ENCODE results near the gene PARP1.
"Not testable (repeated sequence)": the region's sequence is repeated elsewhere in the genome, so short reads cannot be mapped to it uniquely, and the experiment has no call there.

The PARP1 gene

DNA sequence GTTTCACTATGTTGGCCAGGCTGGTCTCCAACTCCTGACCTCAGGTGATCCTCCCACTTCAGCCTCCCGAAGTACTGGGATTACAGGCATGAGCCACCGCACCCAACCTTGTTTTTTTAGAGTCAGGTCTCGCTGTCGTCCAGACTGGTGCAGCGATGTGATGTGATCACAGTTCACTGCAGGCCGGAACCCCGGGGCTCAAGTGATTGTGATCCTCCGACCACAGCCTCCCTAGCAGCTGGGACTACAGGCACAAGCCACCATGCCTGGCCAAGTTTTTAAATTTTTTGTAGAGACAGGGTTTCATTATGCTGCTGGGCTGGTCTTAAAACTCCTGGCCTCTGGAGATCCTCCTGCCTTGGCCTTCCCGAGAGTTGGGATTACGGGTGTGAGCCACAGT is 52.9 kb downstream of the PARP1 start:
- Histone ChIP-seq H3K9me3 (ENCODE audit: low read length) (no peaks in the 10 kb centered on the region), H3K4me3 (ENCODE audit: low read depth in 1 of 2, low read length in 2 of 2) (no peak overlapping the region), H3K36me3 (ENCODE audit: insufficient read depth, low read length) (peaks cover 23% of the 10 kb centered on the region), H3K4me1 (ENCODE audit: insufficient read depth, low read length) (peaks cover 21% of the 10 kb centered on the region), H3K27me3 (ENCODE audit: control insufficient read depth in 1 of 2, insufficient read depth in 2 of 2, low read length in 2 of 2) (no peaks in the 10 kb centered on the region), H3K27ac (ENCODE audit: low read depth, low read length) (no peak overlapping the region), H3K9ac (ENCODE audit: low read length) (no peak overlapping the region)

DNA sequence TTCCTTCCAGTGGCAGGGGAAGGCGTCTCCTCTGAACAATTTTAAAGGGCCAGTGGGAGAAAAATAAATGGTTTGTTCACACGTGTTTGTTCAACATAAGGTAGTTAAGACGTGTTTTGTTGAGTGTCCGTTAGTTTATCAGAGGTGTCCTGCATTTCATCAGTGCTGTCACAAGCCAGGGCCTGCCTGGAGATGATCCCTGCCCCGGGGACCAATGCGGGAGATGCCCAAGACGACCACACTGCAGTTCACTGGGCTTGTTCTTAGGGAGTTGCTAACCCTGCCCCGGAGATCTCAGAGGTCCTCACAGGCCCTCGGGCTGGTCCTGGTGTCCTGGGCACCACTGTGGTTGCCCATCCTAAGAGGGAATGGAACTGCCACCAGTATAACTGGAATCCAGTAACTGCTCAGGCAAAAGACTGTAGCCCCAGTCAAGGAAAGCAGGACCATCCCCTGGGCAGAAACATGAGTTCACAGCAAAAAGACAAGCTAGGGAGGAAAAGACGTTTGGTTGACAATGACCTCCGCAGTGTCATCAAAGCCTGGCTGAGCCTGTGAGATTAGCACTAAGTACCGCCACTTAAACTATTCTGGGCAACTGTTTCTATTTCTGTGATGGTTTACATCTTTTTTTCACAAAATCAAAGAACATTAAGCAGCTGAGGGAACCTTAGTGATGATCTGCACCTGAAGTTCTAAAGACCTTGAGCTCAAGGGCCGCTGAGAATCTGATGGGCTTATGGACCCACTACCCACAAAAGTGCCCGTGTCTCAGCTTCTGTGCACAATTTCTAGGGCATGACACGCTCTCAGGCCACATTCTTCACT is 54.0 kb downstream of the PARP1 start:
- no peak overlapping the region for H3K4me3 ChIP-seq (ENCODE audit: low read depth in 1 of 2, low read length in 2 of 2)
- no peaks in the 10 kb centered on the region for H3K9me3 ChIP-seq (ENCODE audit: low read length)
- H3K4me1 ChIP-seq (ENCODE audit: insufficient read depth, low read length), result peaks cover 25% of the 10 kb centered on the region
- H3K27ac ChIP-seq (ENCODE audit: low read depth, low read length), result no peak overlapping the region
- H3K9ac ChIP-seq (ENCODE audit: low read length), result no peak overlapping the region
- no peaks in the 10 kb centered on the region for H3K27me3 ChIP-seq (ENCODE audit: control insufficient read depth in 1 of 2, insufficient read depth in 2 of 2, low read length in 2 of 2)
- peaks cover 16% of the 10 kb centered on the region for H3K36me3 ChIP-seq (ENCODE audit: insufficient read depth, low read length)

DNA sequence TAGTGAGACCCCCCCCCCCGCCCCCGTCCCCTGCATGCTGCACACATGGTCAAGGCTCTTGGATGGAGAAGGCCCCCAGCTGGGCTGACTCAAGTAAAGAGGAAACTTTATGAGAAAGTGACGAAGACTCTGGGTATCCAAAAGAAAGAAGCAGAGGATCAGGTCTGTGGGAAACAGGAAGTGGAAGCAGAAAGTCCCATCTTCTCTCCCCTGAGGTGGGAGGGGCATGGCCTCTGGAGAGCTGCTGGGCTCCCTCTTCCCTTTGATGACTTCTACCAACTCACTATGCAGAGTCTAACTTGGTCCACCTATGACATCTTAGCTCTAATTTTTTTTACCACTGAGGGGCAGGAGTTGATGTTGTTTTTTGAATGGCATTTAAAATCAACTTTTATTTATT is 56.2 kb downstream of the PARP1 start:
- Histone ChIP-seq H3K9me3 (ENCODE audit: low read length) (no peaks in the 10 kb centered on the region), H3K36me3 (ENCODE audit: insufficient read depth, low read length) (no peaks in the 10 kb centered on the region), H3K27ac (ENCODE audit: low read depth, low read length) (no peak overlapping the region), H3K9ac (ENCODE audit: low read length) (no peak overlapping the region), H3K27me3 (ENCODE audit: control insufficient read depth in 1 of 2, insufficient read depth in 2 of 2, low read length in 2 of 2) (no peaks in the 10 kb centered on the region), H3K4me1 (ENCODE audit: insufficient read depth, low read length) (peaks cover 24% of the 10 kb centered on the region), H3K4me3 (ENCODE audit: low read depth in 1 of 2, low read length in 2 of 2) (no peak overlapping the region)

DNA sequence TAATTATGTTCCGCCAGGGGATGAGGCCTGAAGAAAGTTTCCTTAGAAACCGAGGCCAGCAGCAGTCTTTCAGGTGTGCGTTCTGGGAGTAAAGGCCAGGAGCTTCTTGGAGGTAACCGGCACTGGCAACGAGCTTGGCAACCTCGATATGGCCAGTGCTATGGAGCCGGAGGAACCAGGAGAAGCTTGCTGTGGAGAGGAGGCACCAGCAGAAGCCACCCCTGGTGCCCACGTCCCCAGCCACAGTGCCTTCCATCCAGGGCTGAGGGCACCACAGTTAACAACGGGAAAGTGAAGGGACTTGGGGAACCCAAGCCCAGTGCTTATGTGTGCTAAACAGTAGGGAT is 57.4 kb downstream of the PARP1 start:
- Histone ChIP-seq H3K36me3 (ENCODE audit: insufficient read depth, low read length) (no peaks in the 10 kb centered on the region), H3K4me3 (ENCODE audit: low read depth in 1 of 2, low read length in 2 of 2) (no peak overlapping the region), H3K27ac (ENCODE audit: low read depth, low read length) (no peak overlapping the region), H3K4me1 (ENCODE audit: insufficient read depth, low read length) (peaks cover 13% of the 10 kb centered on the region), H3K9me3 (ENCODE audit: low read length) (no peaks in the 10 kb centered on the region), H3K9ac (ENCODE audit: low read length) (no peak overlapping the region), H3K27me3 (ENCODE audit: control insufficient read depth in 1 of 2, insufficient read depth in 2 of 2, low read length in 2 of 2) (no peaks in the 10 kb centered on the region)

DNA sequence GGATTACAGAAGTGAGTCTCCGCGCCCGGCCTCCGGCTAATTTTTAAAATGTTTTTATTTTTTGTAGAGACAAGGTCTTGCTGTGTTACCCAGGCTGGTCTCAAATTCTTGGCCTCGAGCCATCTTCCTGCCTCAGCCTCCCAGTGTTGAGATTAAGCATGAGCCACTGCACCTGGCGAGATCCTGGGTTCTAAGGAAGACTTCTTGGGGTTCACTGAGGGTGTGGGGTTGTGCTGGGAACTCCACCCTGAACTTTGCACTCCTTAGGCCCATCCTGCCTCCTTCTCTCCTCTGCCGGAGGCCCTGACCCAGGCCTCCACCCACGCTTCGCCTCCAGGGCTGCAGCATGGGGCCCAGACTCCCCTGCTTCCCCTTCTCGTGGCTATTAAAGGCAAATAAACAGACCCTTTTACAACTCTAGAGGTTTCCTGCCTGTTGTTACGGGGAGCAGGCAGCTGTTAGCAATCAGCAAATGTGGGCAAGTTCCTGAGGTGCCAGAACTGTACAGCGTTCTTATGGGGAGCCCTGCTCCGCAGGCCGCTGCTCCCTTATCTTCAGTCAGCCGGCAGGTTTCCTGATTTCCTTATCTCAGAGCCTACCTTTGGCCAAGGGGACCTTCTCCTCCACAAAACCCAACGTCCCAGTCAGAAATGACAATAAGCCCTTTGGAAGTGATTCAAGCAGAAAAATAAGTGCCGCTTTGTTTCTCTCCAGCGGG is 57.9 kb downstream of the PARP1 start:
- no peak overlapping the region for H3K4me3 ChIP-seq (ENCODE audit: low read depth in 1 of 2, low read length in 2 of 2)
- no peak overlapping the region for H3K9ac ChIP-seq (ENCODE audit: low read length)
- no peaks in the 10 kb centered on the region for H3K9me3 ChIP-seq (ENCODE audit: low read length)
- H3K4me1 ChIP-seq (ENCODE audit: insufficient read depth, low read length), result peaks cover 13% of the 10 kb centered on the region
- H3K36me3 ChIP-seq (ENCODE audit: insufficient read depth, low read length), result no peaks in the 10 kb centered on the region
- no peaks in the 10 kb centered on the region for H3K27me3 ChIP-seq (ENCODE audit: control insufficient read depth in 1 of 2, insufficient read depth in 2 of 2, low read length in 2 of 2)
- H3K27ac ChIP-seq (ENCODE audit: low read depth, low read length), result no peak overlapping the region

DNA sequence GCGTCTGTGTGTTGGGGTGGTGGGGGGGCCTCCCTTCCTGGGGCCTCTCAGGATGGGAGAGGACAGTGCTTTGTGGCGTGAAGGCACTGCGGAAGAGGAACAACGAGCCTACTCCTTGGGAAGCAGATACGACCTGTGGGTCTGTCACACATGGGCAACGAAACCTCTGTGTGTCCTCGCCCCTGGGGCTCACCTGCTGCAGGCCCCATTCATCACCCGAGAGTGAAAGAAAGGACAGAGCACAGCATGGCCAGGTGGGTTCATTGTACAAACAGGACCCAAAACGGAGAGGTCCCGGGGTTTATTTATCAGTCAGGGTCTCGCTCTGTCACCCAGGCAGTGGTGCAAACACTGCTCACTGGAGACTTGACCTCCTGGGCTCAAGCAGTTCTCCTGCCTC is 58.8 kb downstream of the PARP1 start:
- H3K4me3 ChIP-seq (ENCODE audit: low read depth in 1 of 2, low read length in 2 of 2), result no peak overlapping the region
- H3K36me3 ChIP-seq (ENCODE audit: insufficient read depth, low read length), result no peaks in the 10 kb centered on the region
- H3K9me3 ChIP-seq (ENCODE audit: low read length), result no peaks in the 10 kb centered on the region
- peaks cover 13% of the 10 kb centered on the region for H3K4me1 ChIP-seq (ENCODE audit: insufficient read depth, low read length)
- no peak overlapping the region for H3K27ac ChIP-seq (ENCODE audit: low read depth, low read length)
- no peaks in the 10 kb centered on the region for H3K27me3 ChIP-seq (ENCODE audit: control insufficient read depth in 1 of 2, insufficient read depth in 2 of 2, low read length in 2 of 2)
- H3K9ac ChIP-seq (ENCODE audit: low read length), result no peak overlapping the region

DNA sequence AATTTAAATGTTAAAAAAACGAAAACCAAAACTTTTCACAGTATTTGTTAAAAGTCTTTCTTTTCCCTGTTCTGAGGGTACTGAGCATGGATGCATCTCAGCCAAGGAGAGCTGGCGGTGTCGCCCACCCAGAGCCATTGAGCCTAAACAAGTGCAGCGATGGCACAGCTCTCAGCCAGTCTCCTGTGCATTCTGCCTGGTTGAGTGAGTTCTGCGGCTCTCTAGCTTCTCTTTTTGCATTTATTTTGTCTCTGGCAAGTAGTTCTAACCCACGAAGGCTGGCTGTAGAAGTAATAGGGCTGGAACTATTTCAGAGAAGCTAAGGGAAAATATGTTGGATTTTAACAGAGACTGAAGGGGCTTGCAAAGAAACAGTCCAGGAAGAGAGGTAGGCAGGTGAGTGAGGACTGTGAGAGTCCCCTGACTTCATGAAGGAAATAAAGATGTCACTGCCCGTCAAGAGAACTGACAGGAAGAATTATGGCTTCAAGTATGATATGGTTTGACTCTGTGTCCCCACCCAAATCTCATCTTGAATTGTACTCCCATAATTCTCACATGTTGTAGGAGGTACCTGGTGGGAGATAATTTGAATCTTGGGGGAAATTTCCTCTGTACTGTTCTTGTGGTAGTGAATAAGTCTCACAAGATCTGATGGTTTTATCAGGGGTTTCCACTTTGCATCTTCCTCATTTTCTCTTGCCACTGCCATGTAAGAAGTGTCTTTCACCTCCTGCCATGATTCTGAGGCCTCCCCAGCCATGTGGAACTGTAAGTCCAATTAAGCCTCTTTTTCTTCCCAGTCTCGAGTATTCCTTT is 63.2 kb downstream of the PARP1 start:
- no peaks in the 10 kb centered on the region for H3K9me3 ChIP-seq (ENCODE audit: low read length)

DNA sequence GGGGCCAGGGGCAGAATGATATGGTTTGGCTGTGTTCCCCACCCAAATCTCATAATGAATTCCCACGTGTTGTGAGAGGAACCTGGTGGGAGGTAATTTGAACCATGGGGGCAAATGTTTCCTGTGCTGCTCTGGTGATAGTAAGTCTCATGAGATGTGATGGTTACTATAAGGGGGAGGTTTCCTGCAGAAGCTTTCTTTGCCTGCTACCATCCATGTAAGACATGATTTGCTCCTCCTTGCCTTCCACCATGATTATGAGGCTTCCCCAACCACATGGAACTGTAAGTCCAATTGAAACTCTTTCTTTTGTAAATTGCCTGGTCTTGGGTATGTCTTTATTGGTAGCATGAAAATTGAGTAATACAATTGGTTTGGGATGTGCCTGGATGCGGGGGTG is 65.2 kb downstream of the PARP1 start:
- Histone ChIP-seq H3K36me3 (ENCODE audit: insufficient read depth, low read length) (no peaks in the 10 kb centered on the region), H3K4me3 (ENCODE audit: low read depth in 1 of 2, low read length in 2 of 2) (no peak overlapping the region), H3K27me3 (ENCODE audit: control insufficient read depth in 1 of 2, insufficient read depth in 2 of 2, low read length in 2 of 2) (no peaks in the 10 kb centered on the region), H3K4me1 (ENCODE audit: insufficient read depth, low read length) (no peaks in the 10 kb centered on the region), H3K9me3 (ENCODE audit: low read length) (no peaks in the 10 kb centered on the region), H3K27ac (ENCODE audit: low read depth, low read length) (no peak overlapping the region), H3K9ac (ENCODE audit: low read length) (no peak overlapping the region)

More for the DNA sequence above, 63.2 kb downstream of the PARP1 start:
- H3K27ac ChIP-seq (ENCODE audit: low read depth, low read length), result no peak overlapping the region
- H3K36me3 ChIP-seq (ENCODE audit: insufficient read depth, low read length), result no peaks in the 10 kb centered on the region
- peaks cover under 1% of the 10 kb centered on the region for H3K4me1 ChIP-seq (ENCODE audit: insufficient read depth, low read length)
- H3K27me3 ChIP-seq (ENCODE audit: control insufficient read depth in 1 of 2, insufficient read depth in 2 of 2, low read length in 2 of 2), result no peaks in the 10 kb centered on the region
- H3K4me3 ChIP-seq (ENCODE audit: low read depth in 1 of 2, low read length in 2 of 2), result no peak overlapping the region
- H3K9ac ChIP-seq (ENCODE audit: low read length), result no peak overlapping the region

DNA sequence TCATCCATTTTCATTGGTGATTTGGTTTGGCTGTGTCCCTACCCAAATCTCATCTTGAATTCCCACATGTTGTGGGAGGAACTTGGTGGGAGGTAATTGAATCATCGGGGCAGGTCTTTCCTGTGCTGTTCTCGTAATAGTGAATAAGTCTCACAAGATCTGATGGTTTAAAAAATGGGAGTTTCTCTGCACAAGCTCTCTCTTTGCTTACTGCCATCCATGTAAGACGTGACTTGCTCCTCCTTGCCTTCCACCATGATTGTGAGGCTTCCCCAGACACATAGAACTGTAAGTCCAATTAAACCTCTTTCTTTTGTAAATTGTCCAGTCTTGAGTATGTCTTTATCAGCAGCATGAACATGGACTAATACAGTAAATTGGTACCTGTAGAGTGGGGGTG is 67.8 kb downstream of the PARP1 start:
- H3K9me3 ChIP-seq (ENCODE audit: low read length); H3K9ac ChIP-seq (ENCODE audit: low read length); H3K4me3 ChIP-seq (ENCODE audit: low read depth in 1 of 2, low read length in 2 of 2); H3K36me3 ChIP-seq (ENCODE audit: insufficient read depth, low read length); H3K27me3 ChIP-seq (ENCODE audit: control insufficient read depth in 1 of 2, insufficient read depth in 2 of 2, low read length in 2 of 2); H3K27ac ChIP-seq (ENCODE audit: low read depth, low read length); H3K4me1 ChIP-seq (ENCODE audit: insufficient read depth, low read length): not testable (repeated sequence)

DNA sequence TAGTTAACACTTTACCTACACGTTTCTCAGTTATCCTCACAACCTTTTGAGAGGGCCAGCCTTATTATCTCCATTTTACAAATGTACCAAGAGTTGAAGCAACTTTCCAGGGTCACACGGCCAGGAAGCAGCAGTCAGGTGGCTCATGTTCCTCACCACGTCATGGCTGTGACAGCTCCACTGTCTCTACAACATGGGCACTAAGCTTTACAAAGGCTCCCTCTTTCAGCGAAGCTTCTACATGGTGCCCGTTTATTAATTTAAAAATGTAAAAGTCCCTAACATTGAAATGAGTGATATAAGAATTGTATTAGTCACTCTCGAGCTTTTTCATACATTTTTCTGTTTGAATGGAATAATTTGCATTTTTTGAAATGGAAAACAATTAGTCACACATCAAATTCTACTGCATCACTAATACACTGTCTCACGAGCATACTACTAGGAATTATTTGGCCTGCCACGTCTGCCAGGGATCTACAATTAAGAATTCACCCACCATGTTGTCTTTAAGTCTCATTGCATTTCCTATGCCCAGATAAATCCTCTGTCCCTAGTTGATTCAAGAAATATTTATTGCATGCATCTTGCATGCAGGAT is 70.5 kb downstream of the PARP1 start:
- no peaks in the 10 kb centered on the region for H3K4me1 ChIP-seq (ENCODE audit: insufficient read depth, low read length)
- H3K27me3 ChIP-seq (ENCODE audit: control insufficient read depth in 1 of 2, insufficient read depth in 2 of 2, low read length in 2 of 2), result no peaks in the 10 kb centered on the region
- H3K27ac ChIP-seq (ENCODE audit: low read depth, low read length), result no peak overlapping the region
- H3K9ac ChIP-seq (ENCODE audit: low read length), result no peak overlapping the region
- no peak overlapping the region for H3K4me3 ChIP-seq (ENCODE audit: low read depth in 1 of 2, low read length in 2 of 2)
- H3K9me3 ChIP-seq (ENCODE audit: low read length), result no peaks in the 10 kb centered on the region
- no peaks in the 10 kb centered on the region for H3K36me3 ChIP-seq (ENCODE audit: insufficient read depth, low read length)

DNA sequence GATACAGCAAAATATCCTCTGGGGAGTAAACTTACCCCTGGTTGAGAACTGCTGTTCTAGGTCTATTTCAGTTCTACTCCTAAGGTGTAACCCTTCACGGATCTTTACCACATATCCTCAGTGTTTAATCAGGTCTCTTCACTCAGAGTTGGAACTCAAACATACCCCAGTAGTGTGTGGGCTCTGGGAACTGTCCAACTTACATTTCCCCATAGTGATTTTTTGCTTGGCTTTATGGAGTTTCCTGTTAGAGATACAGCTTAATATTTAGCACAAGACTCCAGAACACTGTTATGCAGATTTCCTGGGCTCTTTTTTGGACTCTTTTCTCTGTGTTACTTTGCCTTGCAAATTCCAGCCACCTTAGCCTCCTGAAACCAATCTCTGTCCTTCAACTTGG is 72.2 kb downstream of the PARP1 start:
- Histone ChIP-seq H3K9ac (ENCODE audit: low read length) (no peak overlapping the region), H3K36me3 (ENCODE audit: insufficient read depth, low read length) (no peaks in the 10 kb centered on the region), H3K9me3 (ENCODE audit: low read length) (no peaks in the 10 kb centered on the region), H3K4me3 (ENCODE audit: low read depth in 1 of 2, low read length in 2 of 2) (no peak overlapping the region), H3K27ac (ENCODE audit: low read depth, low read length) (no peak overlapping the region), H3K4me1 (ENCODE audit: insufficient read depth, low read length) (no peaks in the 10 kb centered on the region), H3K27me3 (ENCODE audit: control insufficient read depth in 1 of 2, insufficient read depth in 2 of 2, low read length in 2 of 2) (no peaks in the 10 kb centered on the region)
